ENCODE results near the gene PRKCE. TPM values are rescaled to one million over a fixed set of nuclear protein-coding genes. Genes with fewer than 3 reads are reported as not detected.
A peak's percentile ranks its signal among the peaks of the same experiment; 100 is the strongest.

Gene PRKCE
- total RNA-seq, 2 donors from 2014 or later: 7.3 to 20.8 TPM

DNA sequence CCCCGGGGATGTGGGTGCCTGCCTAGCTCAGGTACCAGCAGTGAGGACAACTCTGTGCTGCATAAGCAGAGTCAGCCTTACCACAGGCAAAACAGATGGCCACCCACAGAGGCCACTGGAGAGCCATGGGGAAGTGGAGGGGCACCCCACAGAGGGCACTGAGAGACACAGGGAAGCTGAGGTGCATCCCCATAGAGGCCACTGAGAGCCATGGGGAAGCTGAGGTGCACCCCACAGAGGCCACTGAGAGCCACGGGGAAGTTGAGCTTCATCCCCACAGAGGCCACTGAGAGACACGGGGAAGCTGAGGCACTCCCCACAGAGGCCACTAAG is 511.6 kb downstream of the PRKCE start:
- H3K27me3 ChIP-seq: no peaks in the 10 kb centered on the region
- no peaks in the 10 kb centered on the region for H3K4me1 ChIP-seq
- H3K4me3 ChIP-seq: no peak overlapping the region
- no peak for DNase-seq
- H3K27ac ChIP-seq: no peak overlapping the region
- intact Hi-C loops (cut with DNase I): no loop called here
- ATAC-seq: no peak
- H3K9me3 ChIP-seq: no peaks in the 10 kb centered on the region
- TF ChIP-seq POLR2A (IDR thresholded peaks at IDR 0.05): no peak
- TF ChIP-seq CTCF (IDR thresholded peaks at IDR 0.05): no peak
- 67 to 84% methylated on average over 1 to 3 of the region's 3 CpGs for WGBS, 2 donors
- no peaks in the 10 kb centered on the region for H3K36me3 ChIP-seq (replicated peaks in 1 of 2; ENCODE audit: insufficient read depth in 1 of 2, low read depth in 2 of 2)

- no peak for ATAC-seq
- Histone ChIP-seq H3K27ac (no peak overlapping the region), H3K36me3 (replicated peaks in 1 of 2; ENCODE audit: insufficient read depth in 1 of 2, low read depth in 2 of 2) (no peaks in the 10 kb centered on the region), H3K9me3 (no peaks in the 10 kb centered on the region), H3K4me3 (no peak overlapping the region), H3K4me1 (no peaks in the 10 kb centered on the region), H3K27me3 (no peaks in the 10 kb centered on the region)
- WGBS, 2 donors: 74 to 80% methylated on average over 6 to 8 of the region's 8 CpGs
- intact Hi-C loops (cut with DNase I): loop anchor here (2.0 kb wide), 1 partner anchor 47 kb away; no protein-coding TSS in a partner anchor
- no peak for TF ChIP-seq POLR2A (IDR thresholded peaks at IDR 0.05)
- TF ChIP-seq CTCF (IDR thresholded peaks at IDR 0.05): no peak
- DNase-seq: no peak
Observed at GRCh38 chr2:46163804-46164528, 512.5 kb downstream of the PRKCE start.

DNA sequence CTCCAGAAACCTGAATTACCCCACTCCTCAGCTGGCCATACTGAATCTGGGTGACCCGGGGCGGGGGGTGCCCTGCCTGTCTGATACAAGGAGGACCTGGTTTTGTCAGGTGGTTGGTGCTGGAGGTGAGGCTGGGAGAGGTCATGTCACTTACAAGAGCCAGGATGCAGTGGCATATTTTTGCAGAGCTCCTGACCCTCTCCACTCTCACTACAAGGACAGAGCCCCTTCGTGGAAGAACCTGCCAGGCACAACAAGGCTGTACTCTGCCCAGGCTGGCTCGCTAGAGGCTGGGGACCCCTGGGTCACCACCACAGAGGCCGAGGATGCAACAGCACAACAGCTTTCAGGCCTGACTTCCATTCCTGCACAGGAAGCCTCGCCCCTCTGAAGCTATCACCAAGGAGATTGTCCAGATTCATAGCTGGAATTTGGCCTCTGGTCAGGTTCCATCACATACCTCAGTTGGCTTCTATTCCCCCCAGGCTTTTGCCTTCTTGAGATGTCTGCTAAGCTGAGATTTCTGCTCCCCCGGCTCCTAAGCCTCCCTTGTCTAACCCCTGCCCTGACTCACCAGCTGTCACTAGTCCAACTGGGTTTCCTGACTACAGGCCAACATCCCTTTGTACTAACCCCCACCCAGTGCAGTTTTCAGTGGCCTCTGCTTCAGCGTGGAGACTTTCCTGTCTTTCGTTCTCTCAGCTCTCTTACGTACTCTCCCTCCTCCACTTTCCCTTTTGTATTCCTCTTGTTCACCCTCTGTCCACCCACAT is 513.2 kb downstream of the PRKCE start:
- intact Hi-C loops (cut with DNase I): loop anchor here (2.0 kb wide), 1 partner anchor 46 kb away; no protein-coding TSS in a partner anchor

DNA sequence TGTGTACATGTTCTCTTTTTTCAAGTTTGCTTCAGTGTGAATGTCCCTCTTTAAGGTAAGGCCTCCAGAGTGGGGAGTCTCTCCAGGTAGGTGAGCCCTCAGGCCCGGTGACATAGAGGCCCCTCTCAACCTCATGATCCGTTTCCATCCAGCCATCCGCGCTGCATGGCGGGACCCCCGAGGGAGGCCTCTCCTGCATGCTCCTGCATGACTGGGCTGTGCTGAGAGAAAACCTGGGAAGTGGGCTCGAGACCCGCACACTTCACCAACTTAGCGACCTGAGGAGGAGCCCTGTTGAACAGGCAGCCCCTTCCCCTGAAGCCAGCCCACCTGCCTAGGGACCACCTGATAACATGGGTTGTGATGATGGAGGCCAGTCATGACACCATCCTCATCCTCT is 514.4 kb downstream of the PRKCE start:
- 92 to 95% methylated on average over 6 to 9 of the region's 9 CpGs for WGBS, 2 donors
- intact Hi-C loops (cut with DNase I): loop anchor here (2.0 kb wide), 1 partner anchor 45 kb away; no protein-coding TSS in a partner anchor
- Histone ChIP-seq H3K4me3 (no peak overlapping the region), H3K9me3 (no peaks in the 10 kb centered on the region), H3K27me3 (no peaks in the 10 kb centered on the region), H3K36me3 (replicated peaks in 1 of 2; ENCODE audit: insufficient read depth in 1 of 2, low read depth in 2 of 2) (no peaks in the 10 kb centered on the region), H3K4me1 (no peaks in the 10 kb centered on the region), H3K27ac (no peak overlapping the region)
- ATAC-seq: no peak
- DNase-seq: no peak
- TF ChIP-seq CTCF (IDR thresholded peaks at IDR 0.05) (no peak), POLR2A (IDR thresholded peaks at IDR 0.05) (no peak)

More for the DNA sequence above, 513.2 kb downstream of the PRKCE start:
- ATAC-seq (peak; percentile 80), DNase-seq (peak; percentile 29 to 67 (median 47))
- TF ChIP-seq POLR2A (IDR thresholded peaks at IDR 0.05) (no peak), CTCF (IDR thresholded peaks at IDR 0.05) (no peak)
- WGBS, 2 donors: 75 to 83% methylated on average over 8 to 10 of the region's 10 CpGs
- Histone ChIP-seq H3K36me3 (replicated peaks in 1 of 2; ENCODE audit: insufficient read depth in 1 of 2, low read depth in 2 of 2) (no peaks in the 10 kb centered on the region), H3K27me3 (no peaks in the 10 kb centered on the region), H3K4me1 (no peaks in the 10 kb centered on the region), H3K4me3 (no peak overlapping the region), H3K27ac (peak overlapping the region in 1 of 4 donors; percentile 15), H3K9me3 (no peaks in the 10 kb centered on the region)

All from body of pancreas (tissue), 4 donors.